Heart left ventricle (tissue), 13 donors: ENCODE measurements around the gene NFATC2.

Experiments
- CTCF ChIP-seq, 12 donors: fragments of 200-600 bp; sonication (generic) in 4 of 12; IDR thresholded peaks; one replicate each; pipeline versions ENCODE4 v1.5.0 to v1.8.0; 2018 to 2022; ENCODE audit warnings: antibody characterized with exemption in 12 of 12, mild to moderate bottlenecking in 5 of 12
- POLR2A ChIP-seq, 2 donors: fragments of 450-650 bp; IDR thresholded peaks; one replicate each; pipeline ENCODE4 v1.6.1; 2017; ENCODE audit warnings: antibody characterized with exemption in 2 of 2, mild to moderate bottlenecking in 2 of 2, moderate library complexity in 2 of 2
- donor health status: ischemic (EF 13 %, LVEDD 7.1; RV severe dilation, severe dysfunction).
- donor health status: DM: no; HTN: yes; CAD: no.
- donor health status: DM: no; HTN: no; CAD: no.
- donor health status: ischemic (EF 25% LVEDD 6.9; RV normal size, moderate dysfunction).
- donor health status: ischemic (EF 25% LVEDD 5.7; RV mildly dilated, moderate dysfunction).
- donor health status: ischemic (EF 35%, LVEDD 5.7; RV mildly dilated, moderate dysfunction).
- donor health status: nonischemic (EF 11% LVEDD 7.7; RV severe dilation, severe dysfunction).
- donor health status: DM: yes; HTN: yes; CAD: no.
- donor health status: PGD.
- donor health status: ischemic (EF 29% LVEDD 5.4; RV normal size, mild dysfunction).
- donor health status: nonischemic (EF 23%, LVEDD 6.1; RV moderate dilation, normal function).

GRCh38 chr20:51463560-51463959, 79.0 kb downstream of the NFATC2 start:
- no peak for TF ChIP-seq CTCF (IDR thresholded peaks at IDR 0.05)
- TF ChIP-seq POLR2A (IDR thresholded peaks at IDR 0.05), result no peak
